ENCODE results near the gene IL37. TPM values are rescaled to one million over a fixed set of nuclear protein-coding genes. Genes with fewer than 3 reads are reported as not detected.

IL37 gene
- total and polyA plus RNA-seq, 9 donors, result not detected

DNA sequence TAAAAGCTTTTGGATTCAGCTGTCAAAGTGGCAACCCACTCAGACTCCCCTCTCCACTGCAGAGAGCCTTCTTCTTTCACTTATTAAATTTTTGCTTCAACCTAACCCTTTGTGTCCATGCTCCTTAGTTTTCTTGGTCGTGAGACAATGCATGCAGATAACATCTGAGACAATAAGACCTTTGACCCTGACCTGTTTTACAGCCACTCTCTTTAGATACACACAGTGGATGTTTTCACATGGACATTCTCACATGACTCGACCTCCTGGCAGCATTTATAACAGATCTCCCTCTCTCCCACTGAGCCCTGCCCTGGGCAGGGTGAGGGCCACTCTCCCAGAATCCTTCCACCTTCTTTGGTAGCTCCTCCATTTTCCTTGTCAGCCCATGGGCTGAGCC is 36.4 kb downstream of the IL37 start:
- no peaks in the 10 kb centered on the region for H3K9me3 ChIP-seq
- no peak overlapping the region for H3K27ac ChIP-seq
- intact Hi-C loops (cut with DNase I), result no loop called here
- no peaks in the 10 kb centered on the region for H3K4me1 ChIP-seq (ENCODE audit: insufficient read depth)
- H3K36me3 ChIP-seq, result no peaks in the 10 kb centered on the region
- H3K27me3 ChIP-seq, result no peaks in the 10 kb centered on the region
- H3K4me3 ChIP-seq, result no peak overlapping the region
- TF ChIP-seq, protein P1, sequence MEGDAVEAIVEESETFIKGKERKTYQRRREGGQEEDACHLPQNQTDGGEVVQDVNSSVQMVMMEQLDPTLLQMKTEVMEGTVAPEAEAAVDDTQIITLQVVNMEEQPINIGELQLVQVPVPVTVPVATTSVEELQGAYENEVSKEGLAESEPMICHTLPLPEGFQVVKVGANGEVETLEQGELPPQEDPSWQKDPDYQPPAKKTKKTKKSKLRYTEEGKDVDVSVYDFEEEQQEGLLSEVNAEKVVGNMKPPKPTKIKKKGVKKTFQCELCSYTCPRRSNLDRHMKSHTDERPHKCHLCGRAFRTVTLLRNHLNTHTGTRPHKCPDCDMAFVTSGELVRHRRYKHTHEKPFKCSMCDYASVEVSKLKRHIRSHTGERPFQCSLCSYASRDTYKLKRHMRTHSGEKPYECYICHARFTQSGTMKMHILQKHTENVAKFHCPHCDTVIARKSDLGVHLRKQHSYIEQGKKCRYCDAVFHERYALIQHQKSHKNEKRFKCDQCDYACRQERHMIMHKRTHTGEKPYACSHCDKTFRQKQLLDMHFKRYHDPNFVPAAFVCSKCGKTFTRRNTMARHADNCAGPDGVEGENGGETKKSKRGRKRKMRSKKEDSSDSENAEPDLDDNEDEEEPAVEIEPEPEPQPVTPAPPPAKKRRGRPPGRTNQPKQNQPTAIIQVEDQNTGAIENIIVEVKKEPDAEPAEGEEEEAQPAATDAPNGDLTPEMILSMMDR (IDR thresholded peaks at IDR 0.05), result no peak
- TF ChIP-seq POLR2A (IDR thresholded peaks at IDR 0.05) (no peak), EP300 (IDR thresholded peaks at IDR 0.05) (no peak)
- no peak for DNase-seq
- 5 to 10% (median 7%) methylated on average over 2 of the region's 2 CpGs for WGBS, 3 donors

DNA sequence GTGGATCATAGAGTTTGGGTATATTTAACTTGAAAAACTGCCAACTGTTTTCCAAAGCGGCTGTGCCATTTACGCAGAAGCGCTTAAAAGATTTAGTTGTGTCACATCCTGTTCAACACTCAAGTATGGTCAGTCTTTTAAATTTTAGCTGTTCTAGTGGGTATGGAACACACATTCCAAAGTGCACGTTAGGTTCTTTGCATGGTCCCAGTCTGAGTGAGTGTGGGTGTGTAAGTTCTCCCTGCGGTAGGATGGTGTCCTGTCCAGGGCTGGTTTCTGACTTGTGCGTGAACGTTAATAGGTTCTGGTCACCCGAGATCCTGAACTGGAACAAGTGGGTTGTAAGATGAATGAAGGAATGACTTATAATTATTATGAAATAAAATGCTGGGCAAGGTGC is 38.5 kb downstream of the IL37 start:
- Histone ChIP-seq H3K27me3 (no peaks in the 10 kb centered on the region), H3K27ac (no peak overlapping the region), H3K9me3 (no peaks in the 10 kb centered on the region), H3K36me3 (no peaks in the 10 kb centered on the region), H3K4me3 (no peak overlapping the region), H3K4me1 (ENCODE audit: insufficient read depth) (no peaks in the 10 kb centered on the region)
- TF ChIP-seq EP300 (IDR thresholded peaks at IDR 0.05) (no peak), POLR2A (IDR thresholded peaks at IDR 0.05) (no peak)
- TF ChIP-seq, protein P1 (IDR thresholded peaks at IDR 0.05), result no peak
- DNase-seq, result no peak
- intact Hi-C loops (cut with DNase I), result no loop called here
- WGBS, 3 donors, result 72 to 89% (median 79%) methylated on average over 8 of the region's 8 CpGs

DNA sequence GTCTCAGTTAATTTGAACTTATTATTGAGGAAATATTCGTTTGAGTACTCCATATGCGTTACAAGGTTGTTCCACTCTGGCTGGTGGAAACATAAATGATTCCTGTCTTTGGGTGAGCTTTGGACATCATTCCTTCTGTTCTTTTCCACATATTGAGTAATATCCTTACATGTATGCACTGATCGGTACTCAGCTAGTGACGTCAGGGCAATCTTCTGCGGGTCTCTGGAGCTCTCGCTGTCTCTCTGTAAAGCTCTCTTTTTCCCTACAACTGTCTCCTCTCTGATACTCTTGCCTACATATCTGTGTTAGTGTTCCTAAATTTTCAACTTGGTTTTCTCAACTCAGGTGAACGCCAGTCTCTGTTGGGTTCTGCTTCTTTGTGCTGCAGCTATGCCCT is 43.4 kb downstream of the IL37 start:
- no peaks in the 10 kb centered on the region for H3K36me3 ChIP-seq
- H3K27me3 ChIP-seq, result no peaks in the 10 kb centered on the region
- no peaks in the 10 kb centered on the region for H3K4me1 ChIP-seq (ENCODE audit: insufficient read depth)
- DNase-seq, result no peak
- H3K4me3 ChIP-seq, result no peak overlapping the region
- no peaks in the 10 kb centered on the region for H3K9me3 ChIP-seq
- intact Hi-C loops (cut with DNase I), result no loop called here
- TF ChIP-seq POLR2A (IDR thresholded peaks at IDR 0.05) (no peak), EP300 (IDR thresholded peaks at IDR 0.05) (no peak)
- TF ChIP-seq, protein P1 (IDR thresholded peaks at IDR 0.05), result no peak
- 88 to 92% (median 91%) methylated on average over 7 of the region's 7 CpGs for WGBS, 3 donors
- no peak overlapping the region for H3K27ac ChIP-seq

DNA sequence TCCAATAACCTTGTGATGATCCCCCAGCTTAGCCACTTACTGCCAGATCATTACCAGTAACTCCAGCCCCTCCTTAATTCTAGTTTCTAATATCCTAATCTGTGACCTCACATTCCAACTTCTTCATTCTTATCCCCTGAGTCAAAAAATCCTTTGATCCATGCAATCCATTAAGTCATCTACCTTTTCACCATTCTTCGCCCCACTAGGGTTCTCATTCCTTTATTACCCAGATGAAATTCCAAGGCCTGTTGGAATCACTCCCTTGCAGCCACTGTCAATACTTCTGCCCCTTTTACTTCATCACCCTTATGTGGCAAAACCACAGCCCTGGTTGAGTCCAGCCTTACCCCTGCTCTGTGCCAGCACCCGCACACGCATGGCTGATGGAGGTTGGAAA is 46.5 kb downstream of the IL37 start:
- TF ChIP-seq POLR2A (IDR thresholded peaks at IDR 0.05) (no peak), EP300 (IDR thresholded peaks at IDR 0.05) (no peak)
- TF ChIP-seq, protein P1 (IDR thresholded peaks at IDR 0.05), result no peak
- intact Hi-C loops (cut with DNase I), result no loop called here
- WGBS, 3 donors, result 93 to 96% (median 93%) methylated on average over 3 of the region's 3 CpGs

More for the DNA sequence above, 46.5 kb downstream of the IL37 start:
- DNase-seq, result no peak
- Histone ChIP-seq H3K27ac (no peak overlapping the region), H3K4me3 (no peak overlapping the region), H3K36me3 (no peaks in the 10 kb centered on the region), H3K27me3 (no peaks in the 10 kb centered on the region), H3K4me1 (ENCODE audit: insufficient read depth) (no peaks in the 10 kb centered on the region), H3K9me3 (no peaks in the 10 kb centered on the region)
